Fibroblast of lung (primary cell): ENCODE measurements around the gene NCKAP5.

Experiments
- CTCF ChIP-seq, 2 donors: IDR thresholded peaks in 1 of 2; conservative IDR thresholded peaks in 1 of 2; 1 replicate in 1 of 2; 2 replicates in 1 of 2; pipeline ENCODE4 v1.5.1; 2011 to 2012; ENCODE audit warnings: low read length in 2 of 2, control low read depth in 1 of 2, inconsistent platforms in 1 of 2, low read depth in 1 of 2, mild to moderate bottlenecking in 1 of 2
- EZH2 ChIP-seq: IDR thresholded peaks from 2 replicates; pipeline ENCODE4 v1.5.1; 2012; ENCODE audit warnings: low read length, control low read depth, mild to moderate bottlenecking; ENCODE audit errors: missing control alignments

GRCh38 chr2:132877923-132878322, 690.3 kb downstream of the NCKAP5 start:
- TF ChIP-seq CTCF (conservative IDR thresholded peaks at IDR 0.05 in 1 of 2, IDR thresholded peaks at IDR 0.05 in 1 of 2; ENCODE audit: low read depth in 1 of 2, low read length in 2 of 2) (no peak), EZH2 (no peak)
